ENCODE data around the gene KLHL8. TPM values are rescaled to one million over a fixed set of nuclear protein-coding genes. Genes with fewer than 3 reads are reported as not detected.
A peak's percentile ranks its signal among the peaks of the same experiment; 100 is the strongest.
"Not testable (repeated sequence)": the region's sequence is repeated elsewhere in the genome, so short reads cannot be mapped to it uniquely, and the experiment has no call there.

The KLHL8 gene
- total RNA-seq, 1 donor from 2014 or later = 15.2 TPM

DNA sequence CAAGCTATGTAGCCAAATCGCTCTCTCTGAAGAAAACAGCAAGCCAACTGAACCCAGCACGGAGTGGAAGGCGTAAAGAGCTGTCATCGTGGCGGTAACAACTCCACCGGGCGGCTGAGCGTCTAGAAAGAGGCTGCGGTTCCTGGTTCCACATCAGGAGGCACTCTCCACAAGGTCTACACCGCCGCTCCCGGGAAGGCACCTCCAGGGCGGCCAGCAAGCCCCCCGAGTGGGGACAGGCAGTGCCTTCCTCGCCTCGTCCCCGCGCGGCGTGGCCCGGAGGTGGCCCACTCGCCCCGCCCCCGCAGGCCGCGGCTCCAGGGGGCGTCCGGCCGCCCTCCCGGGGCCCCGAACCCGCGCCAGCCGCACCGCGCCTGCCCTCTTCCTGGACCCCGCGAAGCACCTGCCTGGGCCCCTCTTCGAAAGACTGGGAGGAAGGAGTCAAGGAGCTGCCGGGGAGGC is 755 bp downstream of the KLHL8 start:
- H3K27ac Mint-ChIP-seq = peak overlapping the region; percentile 97
- peak; percentile 25 to 44 for DNase-seq (ENCODE audit: low spot score in 2 of 2, unreplicated experiment in 2 of 2)
- TF ChIP-seq CTCF (IDR thresholded peaks at IDR 0.05; ENCODE audit: unreplicated experiment) = no peak
- H3K36me3 Mint-ChIP-seq = no peaks in the 10 kb centered on the region
- no peaks in the 10 kb centered on the region for H3K9me3 Mint-ChIP-seq
- H3K4me3 Mint-ChIP-seq = peak overlapping the region; percentile 94
- H3K27me3 Mint-ChIP-seq (ENCODE audit: low read depth) = peaks cover 3% of the 10 kb centered on the region
- peaks cover 22% of the 10 kb centered on the region for H3K4me1 Mint-ChIP-seq

DNA sequence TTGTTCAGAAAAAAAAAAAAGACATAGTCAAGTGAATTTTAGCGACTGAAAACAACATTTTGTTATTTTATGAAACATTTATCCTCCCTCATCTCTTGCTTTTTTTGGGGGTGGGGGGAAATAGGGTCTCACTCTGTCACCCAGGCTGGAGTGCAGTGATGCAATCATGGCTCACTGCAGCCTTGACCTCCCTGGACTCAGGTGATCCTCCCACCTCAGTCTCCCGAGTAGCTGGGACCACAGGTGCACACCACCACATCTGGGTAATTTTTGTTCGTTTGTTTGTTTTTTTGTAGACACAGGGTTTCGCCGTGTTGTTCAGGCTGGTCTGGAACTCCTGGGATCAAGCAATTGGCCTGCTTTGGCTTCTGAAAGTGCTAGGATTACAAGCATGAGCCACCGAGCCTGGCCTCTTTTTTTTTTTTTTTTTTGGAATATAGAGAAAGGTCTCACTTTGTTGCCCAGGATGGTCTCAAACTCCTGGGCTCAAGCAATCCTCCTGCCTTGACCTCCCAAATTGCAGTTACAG is 3.1 kb downstream of the KLHL8 start:
- H3K27ac Mint-ChIP-seq; H3K27me3 Mint-ChIP-seq (ENCODE audit: low read depth); H3K36me3 Mint-ChIP-seq; H3K9me3 Mint-ChIP-seq; H3K4me3 Mint-ChIP-seq; DNase-seq (ENCODE audit: low spot score in 2 of 2, unreplicated experiment in 2 of 2): not testable (repeated sequence)
- peaks cover 18% of the 10 kb centered on the region for H3K4me1 Mint-ChIP-seq

GRCh38 chr4:87216469-87216868 is 3.9 kb downstream of the KLHL8 start:
- Mint-ChIP-seq H3K4me3 (no peak overlapping the region), H3K4me1 (peaks cover 18% of the 10 kb centered on the region), H3K27me3 (ENCODE audit: low read depth) (no peaks in the 10 kb centered on the region)

DNA sequence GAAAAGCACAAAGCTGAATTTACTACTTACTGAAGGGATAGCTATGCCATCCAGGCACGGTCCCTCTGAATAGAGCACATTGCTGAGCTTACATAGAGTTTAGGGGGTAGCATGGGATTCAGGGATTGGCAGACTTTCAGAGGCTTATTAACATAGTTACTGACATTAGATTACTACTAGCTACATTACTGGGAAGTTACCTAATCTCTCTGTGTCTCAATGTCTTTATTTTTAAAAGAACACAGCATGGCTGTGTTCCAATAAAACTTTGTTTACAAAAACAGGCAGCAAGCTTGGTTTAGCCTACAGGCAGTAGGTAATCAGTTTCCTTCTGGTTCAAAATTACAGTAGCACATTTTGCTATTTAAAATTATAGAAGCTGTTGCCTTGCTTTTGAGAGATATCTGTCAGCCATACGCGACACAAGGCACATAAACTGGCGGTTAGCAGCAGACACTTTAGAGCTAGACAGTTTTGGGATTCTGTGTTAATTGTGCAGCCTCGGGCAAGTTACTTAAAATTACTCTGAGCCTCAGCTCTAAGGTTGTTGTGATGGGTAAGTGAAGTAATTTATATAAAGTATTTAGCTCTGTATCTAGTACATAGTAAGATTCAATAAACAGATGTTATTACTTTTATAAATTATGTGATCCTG is 6.9 kb downstream of the KLHL8 start:
- no peaks in the 10 kb centered on the region for H3K36me3 Mint-ChIP-seq
- no peak overlapping the region for H3K4me3 Mint-ChIP-seq
- H3K27ac Mint-ChIP-seq = peak overlapping the region; percentile 61
- H3K4me1 Mint-ChIP-seq = peaks cover 8% of the 10 kb centered on the region
- no peak for DNase-seq (ENCODE audit: low spot score in 2 of 2, unreplicated experiment in 2 of 2)
- no peaks in the 10 kb centered on the region for H3K9me3 Mint-ChIP-seq
- no peaks in the 10 kb centered on the region for H3K27me3 Mint-ChIP-seq (ENCODE audit: low read depth)
- TF ChIP-seq CTCF (IDR thresholded peaks at IDR 0.05; ENCODE audit: unreplicated experiment) = no peak

More at GRCh38 chr4:87216469-87216868, 3.9 kb downstream of the KLHL8 start:
- no peak for TF ChIP-seq CTCF (IDR thresholded peaks at IDR 0.05; ENCODE audit: unreplicated experiment)
- no peak for DNase-seq (ENCODE audit: low spot score in 2 of 2, unreplicated experiment in 2 of 2)
- no peak overlapping the region for H3K27ac Mint-ChIP-seq
- H3K36me3 Mint-ChIP-seq = no peaks in the 10 kb centered on the region
- H3K9me3 Mint-ChIP-seq = no peaks in the 10 kb centered on the region

DNA sequence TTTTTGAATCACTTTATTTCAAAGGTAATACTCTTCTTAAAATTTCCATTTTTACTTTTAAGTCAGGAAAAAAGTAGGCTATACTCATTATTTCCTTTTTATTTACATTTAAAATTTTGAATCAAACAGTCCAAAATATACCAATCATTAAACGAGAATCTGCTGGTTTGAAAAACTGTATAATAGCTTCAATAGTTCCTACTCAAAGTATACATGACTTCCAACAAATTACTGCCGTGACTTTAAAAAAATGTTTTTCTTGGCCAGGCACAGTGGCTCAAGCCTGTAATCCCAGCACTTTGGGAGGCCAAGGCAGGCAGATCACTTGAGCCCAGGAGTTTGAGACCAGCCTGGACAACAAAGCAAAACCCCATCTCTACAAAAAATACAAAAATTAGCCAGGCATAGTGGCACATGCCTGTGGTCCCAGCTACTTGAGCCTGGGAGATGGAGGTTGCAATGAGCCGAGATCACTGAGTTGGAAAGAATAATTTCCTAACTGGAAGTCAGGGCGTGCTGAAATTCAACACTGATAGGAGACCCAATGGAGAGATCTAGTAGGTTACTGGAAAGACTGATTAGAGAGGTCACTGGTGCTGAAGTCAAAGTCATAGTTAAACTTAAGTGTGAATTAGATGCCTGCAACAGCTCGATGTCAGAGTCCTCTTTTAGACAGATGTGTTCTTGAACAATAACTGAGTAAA is 9.0 kb downstream of the KLHL8 start:
- Mint-ChIP-seq H3K4me3 (no peak overlapping the region), H3K27me3 (ENCODE audit: low read depth) (no peaks in the 10 kb centered on the region), H3K27ac (no peak overlapping the region), H3K4me1 (peaks cover 8% of the 10 kb centered on the region), H3K36me3 (peaks cover 3% of the 10 kb centered on the region), H3K9me3 (peaks cover 6% of the 10 kb centered on the region)
- TF ChIP-seq CTCF (IDR thresholded peaks at IDR 0.05; ENCODE audit: unreplicated experiment) = no peak
- DNase-seq (ENCODE audit: low spot score in 2 of 2, unreplicated experiment in 2 of 2) = no peak

- no peaks in the 10 kb centered on the region for H3K27me3 Mint-ChIP-seq (ENCODE audit: low read depth)
- no peak overlapping the region for H3K27ac Mint-ChIP-seq
- TF ChIP-seq CTCF (IDR thresholded peaks at IDR 0.05; ENCODE audit: unreplicated experiment) = no peak
- H3K36me3 Mint-ChIP-seq = peaks cover 3% of the 10 kb centered on the region
- H3K4me1 Mint-ChIP-seq = peaks cover 8% of the 10 kb centered on the region
- DNase-seq (ENCODE audit: low spot score in 2 of 2, unreplicated experiment in 2 of 2) = no peak
- no peak overlapping the region for H3K4me3 Mint-ChIP-seq
- peaks cover 10% of the 10 kb centered on the region for H3K9me3 Mint-ChIP-seq
Observed at GRCh38 chr4:87209696-87210095, 10.7 kb downstream of the KLHL8 start.

Data from mesothelial cell of epicardium (in vitro differentiated cells).